ENCODE measurements around the gene USH1C.

USH1C gene

DNA sequence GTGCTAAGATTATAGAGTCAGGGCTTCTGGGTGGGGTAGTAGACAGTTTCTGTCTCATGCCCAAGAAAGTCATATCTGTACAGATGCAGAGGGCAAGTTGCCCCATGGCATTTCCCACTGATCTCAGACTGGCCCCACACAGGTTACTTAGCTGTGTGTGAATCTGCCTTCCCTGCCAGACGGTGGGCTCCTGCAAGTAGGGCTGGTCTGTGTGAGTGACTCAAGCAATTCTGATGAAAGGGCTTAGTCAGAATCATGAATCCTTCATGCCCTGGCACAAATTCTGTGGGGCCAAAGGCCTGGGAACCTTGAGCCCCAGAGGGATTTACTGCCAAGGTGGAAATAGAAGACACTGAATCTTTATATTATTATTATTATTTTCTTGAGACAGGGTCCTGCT is 30.4 kb downstream of the USH1C start:
- Histone ChIP-seq H4K8ac (ENCODE audit: low read depth, low read length) (no peak overlapping the region), H3K9ac (ENCODE audit: low read depth, low read length, poor library complexity) (no peak overlapping the region), H3K9me3 (replicated peaks in 1 of 2; ENCODE audit: control insufficient read depth in 2 of 2, insufficient read depth in 1 of 2, low read depth in 1 of 2, low read length in 2 of 2) (no peaks in the 10 kb centered on the region), H3K36me3 (replicated peaks in 1 of 2; ENCODE audit: control insufficient read depth in 2 of 2, insufficient read depth in 2 of 2, low read length in 2 of 2) (no peaks in the 10 kb centered on the region), H3K27ac (replicated peaks; ENCODE audit: low read length) (no peak overlapping the region), H3K4me3 (ENCODE audit: low read length in 2 of 2) (no peak overlapping the region), H2BK120ac (ENCODE audit: low read depth, low read length) (no peak overlapping the region), H3K4ac (ENCODE audit: low read length) (no peak overlapping the region), H2BK12ac (ENCODE audit: low read length) (no peak overlapping the region), H2AFZ (ENCODE audit: low read length) (no peak overlapping the region), H2BK15ac (ENCODE audit: low read length) (no peak overlapping the region), H4K91ac (ENCODE audit: low read depth, low read length, poor library complexity) (no peak overlapping the region), H3K23ac (ENCODE audit: low read depth, low read length, poor library complexity) (no peak overlapping the region), H3K4me2 (ENCODE audit: insufficient read depth, low read length, poor library complexity, severe bottlenecking) (no peak overlapping the region), H2BK5ac (ENCODE audit: low read length) (no peak overlapping the region), H3K4me1 (ENCODE audit: control insufficient read depth in 2 of 2, insufficient read depth in 1 of 2, low read depth in 1 of 2, low read length in 2 of 2) (no peaks in the 10 kb centered on the region), H2AK5ac (ENCODE audit: low read depth, low read length) (no peak overlapping the region), H3K79me1 (ENCODE audit: low read depth, low read length) (no peaks in the 10 kb centered on the region), H3K18ac (ENCODE audit: low read length) (no peak overlapping the region), H3K27me3 (ENCODE audit: control insufficient read depth in 3 of 3, insufficient read depth in 3 of 3, low read depth in 1 of 3, low read length in 3 of 3) (peaks cover 0 to 24% (median 2%) of the 10 kb centered on the region in 3 experiments), H3K14ac (ENCODE audit: low read length) (no peak overlapping the region)
- DNase-seq (ENCODE audit: low spot score) = no peak
- WGBS, 2 donors (ENCODE audit: extremely low coverage in 2 of 2, insufficient read length in 2 of 2, insufficient replicate concordance in 1 of 2) = no CpG with 5 or more reads among the region's 1 CpG

- H4K91ac ChIP-seq (ENCODE audit: low read depth, low read length, poor library complexity) = no peak overlapping the region
These were observed 32.1 kb downstream of the USH1C start for GRCh38 chr11:17512101-17512500.

DNA sequence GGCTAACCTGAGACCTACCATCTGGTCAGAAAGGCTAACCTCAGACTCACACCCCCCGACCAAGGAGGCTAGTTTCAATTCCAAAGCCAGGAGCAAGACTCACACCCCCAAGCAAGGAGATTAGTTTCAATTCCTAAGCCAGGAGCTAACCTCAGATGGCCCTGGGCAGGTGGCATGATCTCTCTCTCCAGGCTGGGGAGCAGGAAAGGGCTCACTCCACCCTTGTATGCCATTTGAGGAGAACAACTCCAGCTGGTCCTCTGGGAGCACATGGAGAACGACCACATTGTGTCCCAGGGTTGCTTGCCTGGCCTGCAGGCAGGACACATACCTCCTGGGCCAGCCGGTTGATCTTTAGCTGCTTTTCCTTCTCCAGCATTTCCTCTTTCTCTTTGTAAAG is 32.6 kb downstream of the USH1C start:
- no peak overlapping the region for H3K4ac ChIP-seq (ENCODE audit: low read length)
- no peak overlapping the region for H2BK12ac ChIP-seq (ENCODE audit: low read length)
- H2BK5ac ChIP-seq (ENCODE audit: low read length) = no peak overlapping the region
- H4K8ac ChIP-seq (ENCODE audit: low read depth, low read length) = no peak overlapping the region
- no CpG with 5 or more reads among the region's 3 CpGs for WGBS, 2 donors (ENCODE audit: extremely low coverage in 2 of 2, insufficient read length in 2 of 2, insufficient replicate concordance in 1 of 2)
- no peak overlapping the region for H2BK120ac ChIP-seq (ENCODE audit: low read depth, low read length)
- H3K9me3 ChIP-seq (replicated peaks in 1 of 2; ENCODE audit: control insufficient read depth in 2 of 2, insufficient read depth in 1 of 2, low read depth in 1 of 2, low read length in 2 of 2) = no peaks in the 10 kb centered on the region
- H3K9ac ChIP-seq (ENCODE audit: low read depth, low read length, poor library complexity) = no peak overlapping the region
- H3K79me1 ChIP-seq (ENCODE audit: low read depth, low read length) = no peaks in the 10 kb centered on the region
- no peak overlapping the region for H3K4me3 ChIP-seq (ENCODE audit: low read length in 2 of 2)
- no peak overlapping the region for H2BK15ac ChIP-seq (ENCODE audit: low read length)
- peaks cover 0 to 17% (median 2%) of the 10 kb centered on the region in 3 experiments for H3K27me3 ChIP-seq (ENCODE audit: control insufficient read depth in 3 of 3, insufficient read depth in 3 of 3, low read depth in 1 of 3, low read length in 3 of 3)
- H4K91ac ChIP-seq (ENCODE audit: low read depth, low read length, poor library complexity) = no peak overlapping the region
- H3K23ac ChIP-seq (ENCODE audit: low read depth, low read length, poor library complexity) = no peak overlapping the region
- no peak overlapping the region for H2AK5ac ChIP-seq (ENCODE audit: low read depth, low read length)
- no peak for DNase-seq (ENCODE audit: low spot score)
- H3K4me2 ChIP-seq (ENCODE audit: insufficient read depth, low read length, poor library complexity, severe bottlenecking) = no peak overlapping the region
- H2AFZ ChIP-seq (ENCODE audit: low read length) = no peak overlapping the region
- H3K36me3 ChIP-seq (replicated peaks in 1 of 2; ENCODE audit: control insufficient read depth in 2 of 2, insufficient read depth in 2 of 2, low read length in 2 of 2) = no peaks in the 10 kb centered on the region
- H3K4me1 ChIP-seq (ENCODE audit: control insufficient read depth in 2 of 2, insufficient read depth in 1 of 2, low read depth in 1 of 2, low read length in 2 of 2) = no peaks in the 10 kb centered on the region
- no peak overlapping the region for H3K18ac ChIP-seq (ENCODE audit: low read length)
- H3K27ac ChIP-seq (replicated peaks; ENCODE audit: low read length) = no peak overlapping the region
- no peak overlapping the region for H3K14ac ChIP-seq (ENCODE audit: low read length)

More at GRCh38 chr11:17512101-17512500, 32.1 kb downstream of the USH1C start:
- H2BK12ac ChIP-seq (ENCODE audit: low read length) = no peak overlapping the region
- no peak overlapping the region for H3K27ac ChIP-seq (replicated peaks; ENCODE audit: low read length)
- no peak for DNase-seq (ENCODE audit: low spot score)
- H3K4ac ChIP-seq (ENCODE audit: low read length) = no peak overlapping the region
- H2BK120ac ChIP-seq (ENCODE audit: low read depth, low read length) = no peak overlapping the region
- no peaks in the 10 kb centered on the region for H3K9me3 ChIP-seq (replicated peaks in 1 of 2; ENCODE audit: control insufficient read depth in 2 of 2, insufficient read depth in 1 of 2, low read depth in 1 of 2, low read length in 2 of 2)
- peaks cover 0 to 22% (median 2%) of the 10 kb centered on the region in 3 experiments for H3K27me3 ChIP-seq (ENCODE audit: control insufficient read depth in 3 of 3, insufficient read depth in 3 of 3, low read depth in 1 of 3, low read length in 3 of 3)
- H3K14ac ChIP-seq (ENCODE audit: low read length) = no peak overlapping the region
- H2BK15ac ChIP-seq (ENCODE audit: low read length) = no peak overlapping the region
- H3K23ac ChIP-seq (ENCODE audit: low read depth, low read length, poor library complexity) = no peak overlapping the region
- H3K4me3 ChIP-seq (ENCODE audit: low read length in 2 of 2) = no peak overlapping the region
- no peak overlapping the region for H3K9ac ChIP-seq (ENCODE audit: low read depth, low read length, poor library complexity)
- H3K79me1 ChIP-seq (ENCODE audit: low read depth, low read length) = no peaks in the 10 kb centered on the region
- H2BK5ac ChIP-seq (ENCODE audit: low read length) = no peak overlapping the region
- H3K36me3 ChIP-seq (replicated peaks in 1 of 2; ENCODE audit: control insufficient read depth in 2 of 2, insufficient read depth in 2 of 2, low read length in 2 of 2) = no peaks in the 10 kb centered on the region
- H2AFZ ChIP-seq (ENCODE audit: low read length) = no peak overlapping the region
- no peak overlapping the region for H3K4me2 ChIP-seq (ENCODE audit: insufficient read depth, low read length, poor library complexity, severe bottlenecking)
- no peak overlapping the region for H3K18ac ChIP-seq (ENCODE audit: low read length)
- no peak overlapping the region for H2AK5ac ChIP-seq (ENCODE audit: low read depth, low read length)
- WGBS, 2 donors (ENCODE audit: extremely low coverage in 2 of 2, insufficient read length in 2 of 2, insufficient replicate concordance in 1 of 2) = no CpG with 5 or more reads among the region's 2 CpGs
- H4K8ac ChIP-seq (ENCODE audit: low read depth, low read length) = no peak overlapping the region
- no peaks in the 10 kb centered on the region for H3K4me1 ChIP-seq (ENCODE audit: control insufficient read depth in 2 of 2, insufficient read depth in 1 of 2, low read depth in 1 of 2, low read length in 2 of 2)

- Histone ChIP-seq H3K27me3 (ENCODE audit: control insufficient read depth in 3 of 3, insufficient read depth in 3 of 3, low read depth in 1 of 3, low read length in 3 of 3) (peaks cover 0 to 17% (median 2%) of the 10 kb centered on the region in 3 experiments), H3K4me3 (ENCODE audit: low read length in 2 of 2) (no peak overlapping the region), H3K4ac (ENCODE audit: low read length) (no peak overlapping the region), H3K36me3 (replicated peaks in 1 of 2; ENCODE audit: control insufficient read depth in 2 of 2, insufficient read depth in 2 of 2, low read length in 2 of 2) (no peaks in the 10 kb centered on the region), H3K4me1 (ENCODE audit: control insufficient read depth in 2 of 2, insufficient read depth in 1 of 2, low read depth in 1 of 2, low read length in 2 of 2) (no peaks in the 10 kb centered on the region), H4K8ac (ENCODE audit: low read depth, low read length) (no peak overlapping the region), H3K27ac (replicated peaks; ENCODE audit: low read length) (no peak overlapping the region), H2BK120ac (ENCODE audit: low read depth, low read length) (no peak overlapping the region), H3K9me3 (replicated peaks in 1 of 2; ENCODE audit: control insufficient read depth in 2 of 2, insufficient read depth in 1 of 2, low read depth in 1 of 2, low read length in 2 of 2) (no peaks in the 10 kb centered on the region), H3K18ac (ENCODE audit: low read length) (no peak overlapping the region), H3K79me1 (ENCODE audit: low read depth, low read length) (no peaks in the 10 kb centered on the region), H2BK5ac (ENCODE audit: low read length) (no peak overlapping the region), H2AFZ (ENCODE audit: low read length) (no peak overlapping the region), H2BK15ac (ENCODE audit: low read length) (no peak overlapping the region), H3K23ac (ENCODE audit: low read depth, low read length, poor library complexity) (no peak overlapping the region), H3K4me2 (ENCODE audit: insufficient read depth, low read length, poor library complexity, severe bottlenecking) (no peak overlapping the region), H3K9ac (ENCODE audit: low read depth, low read length, poor library complexity) (no peak overlapping the region), H4K91ac (ENCODE audit: low read depth, low read length, poor library complexity) (no peak overlapping the region), H3K14ac (ENCODE audit: low read length) (no peak overlapping the region), H2AK5ac (ENCODE audit: low read depth, low read length) (no peak overlapping the region), H2BK12ac (ENCODE audit: low read length) (no peak overlapping the region)
- whole genome bisulfite sequencing, 2 donors (ENCODE audit: extremely low coverage in 2 of 2, insufficient read length in 2 of 2, insufficient replicate concordance in 1 of 2) = no CpG with 5 or more reads among the region's 4 CpGs
- DNase-seq (ENCODE audit: low spot score) = no peak
These were observed 33.6 kb downstream of the USH1C start for GRCh38 chr11:17510507-17511206.

All from neuronal stem cell (in vitro differentiated cells).